Measurements from ENCODE around the gene ZBTB46. TPM values are rescaled to one million over a fixed set of nuclear protein-coding genes. Genes with fewer than 3 reads are reported as not detected.

ZBTB46 gene
- polyA plus RNA-seq, 1 experiment, result 2.0 TPM

DNA sequence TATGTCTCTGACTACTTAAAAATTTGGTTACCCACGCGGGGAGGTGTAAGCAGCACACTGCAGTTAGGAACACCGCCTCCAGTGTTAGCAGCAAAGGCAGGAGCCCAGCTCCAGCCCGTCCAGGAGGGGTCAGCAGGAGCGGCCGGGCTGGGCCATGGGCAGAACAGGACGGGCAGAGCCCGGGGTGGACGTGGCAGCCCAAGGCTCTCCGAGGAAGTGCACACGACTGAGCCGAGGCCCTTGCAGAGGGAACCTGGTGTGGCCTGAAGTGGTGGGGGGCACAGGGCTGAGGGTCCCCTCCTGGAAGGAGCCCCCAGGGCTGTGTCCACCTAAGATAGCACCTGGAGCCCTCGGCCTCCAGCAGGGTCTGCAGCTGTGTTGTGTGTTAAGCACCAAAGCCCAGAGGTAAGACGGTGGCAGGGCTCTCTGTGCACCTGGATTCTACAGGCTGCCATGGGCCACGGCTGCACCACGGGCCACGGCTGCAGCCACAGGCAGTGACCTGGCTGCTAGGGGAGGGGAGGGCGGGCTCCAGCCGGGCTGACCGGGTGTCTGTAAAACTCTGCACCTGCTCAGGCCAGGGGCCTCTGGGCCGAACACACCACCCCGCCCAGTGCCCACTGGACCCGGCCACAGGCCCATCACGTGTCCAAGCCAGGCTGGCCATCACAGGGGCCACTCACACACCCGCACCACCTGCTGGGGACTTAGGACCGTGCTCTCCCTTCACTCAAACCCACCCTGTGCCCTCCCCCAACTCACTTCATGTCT is 84.9 kb downstream of the ZBTB46 start:
- Histone ChIP-seq H3K27me3 (ENCODE audit: control insufficient read depth, insufficient read depth, low read length) (no peaks in the 10 kb centered on the region), H3K4me3 (ENCODE audit: low read depth, low read length) (no peak overlapping the region), H3K9me3 (ENCODE audit: control insufficient read depth, insufficient read depth, low read length) (no peaks in the 10 kb centered on the region; the same call in 1 of the 2 replicates), H3K27ac (ENCODE audit: low read depth, low read length) (no peak overlapping the region)
- ChIA-PET CTCF (no interaction called here), POLR2A (no interaction called here)
- TF ChIP-seq, protein P1, sequence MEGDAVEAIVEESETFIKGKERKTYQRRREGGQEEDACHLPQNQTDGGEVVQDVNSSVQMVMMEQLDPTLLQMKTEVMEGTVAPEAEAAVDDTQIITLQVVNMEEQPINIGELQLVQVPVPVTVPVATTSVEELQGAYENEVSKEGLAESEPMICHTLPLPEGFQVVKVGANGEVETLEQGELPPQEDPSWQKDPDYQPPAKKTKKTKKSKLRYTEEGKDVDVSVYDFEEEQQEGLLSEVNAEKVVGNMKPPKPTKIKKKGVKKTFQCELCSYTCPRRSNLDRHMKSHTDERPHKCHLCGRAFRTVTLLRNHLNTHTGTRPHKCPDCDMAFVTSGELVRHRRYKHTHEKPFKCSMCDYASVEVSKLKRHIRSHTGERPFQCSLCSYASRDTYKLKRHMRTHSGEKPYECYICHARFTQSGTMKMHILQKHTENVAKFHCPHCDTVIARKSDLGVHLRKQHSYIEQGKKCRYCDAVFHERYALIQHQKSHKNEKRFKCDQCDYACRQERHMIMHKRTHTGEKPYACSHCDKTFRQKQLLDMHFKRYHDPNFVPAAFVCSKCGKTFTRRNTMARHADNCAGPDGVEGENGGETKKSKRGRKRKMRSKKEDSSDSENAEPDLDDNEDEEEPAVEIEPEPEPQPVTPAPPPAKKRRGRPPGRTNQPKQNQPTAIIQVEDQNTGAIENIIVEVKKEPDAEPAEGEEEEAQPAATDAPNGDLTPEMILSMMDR (IDR thresholded peaks at IDR 0.05; ENCODE audit: low read depth, low read length), result no peak
- DNase-seq (ENCODE audit: low read depth, low spot score), result no peak

DNA sequence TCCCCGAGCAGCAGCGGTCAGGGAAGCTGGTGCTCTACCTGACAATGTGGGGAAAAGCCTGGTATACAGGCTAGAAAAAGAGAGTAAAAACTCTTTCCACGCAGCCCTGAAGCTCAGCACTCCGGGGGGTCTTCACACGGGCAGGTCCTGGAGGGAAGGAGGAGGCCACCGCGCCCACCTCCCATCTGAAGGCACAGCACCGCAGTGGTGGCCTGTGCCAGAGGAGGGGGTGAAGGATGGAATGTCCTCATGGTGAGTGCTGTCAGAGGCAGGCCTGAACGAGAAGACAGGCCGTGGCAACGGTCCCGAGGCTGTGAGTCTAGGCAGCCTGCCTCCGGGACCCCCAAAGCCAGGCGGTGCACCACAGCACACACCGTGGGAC is 85.6 kb downstream of the ZBTB46 start:
- no peaks in the 10 kb centered on the region; the same call in 1 of the 2 replicates for H3K9me3 ChIP-seq (ENCODE audit: control insufficient read depth, insufficient read depth, low read length)
- no peak overlapping the region for H3K27ac ChIP-seq (ENCODE audit: low read depth, low read length)
- CTCF ChIA-PET, result no interaction called here
- DNase-seq (ENCODE audit: low read depth, low spot score), result no peak
- H3K27me3 ChIP-seq (ENCODE audit: control insufficient read depth, insufficient read depth, low read length), result no peaks in the 10 kb centered on the region
- POLR2A ChIA-PET, result no interaction called here
- TF ChIP-seq, protein P1 (IDR thresholded peaks at IDR 0.05; ENCODE audit: low read depth, low read length), result no peak
- no peak overlapping the region for H3K4me3 ChIP-seq (ENCODE audit: low read depth, low read length)

DNA sequence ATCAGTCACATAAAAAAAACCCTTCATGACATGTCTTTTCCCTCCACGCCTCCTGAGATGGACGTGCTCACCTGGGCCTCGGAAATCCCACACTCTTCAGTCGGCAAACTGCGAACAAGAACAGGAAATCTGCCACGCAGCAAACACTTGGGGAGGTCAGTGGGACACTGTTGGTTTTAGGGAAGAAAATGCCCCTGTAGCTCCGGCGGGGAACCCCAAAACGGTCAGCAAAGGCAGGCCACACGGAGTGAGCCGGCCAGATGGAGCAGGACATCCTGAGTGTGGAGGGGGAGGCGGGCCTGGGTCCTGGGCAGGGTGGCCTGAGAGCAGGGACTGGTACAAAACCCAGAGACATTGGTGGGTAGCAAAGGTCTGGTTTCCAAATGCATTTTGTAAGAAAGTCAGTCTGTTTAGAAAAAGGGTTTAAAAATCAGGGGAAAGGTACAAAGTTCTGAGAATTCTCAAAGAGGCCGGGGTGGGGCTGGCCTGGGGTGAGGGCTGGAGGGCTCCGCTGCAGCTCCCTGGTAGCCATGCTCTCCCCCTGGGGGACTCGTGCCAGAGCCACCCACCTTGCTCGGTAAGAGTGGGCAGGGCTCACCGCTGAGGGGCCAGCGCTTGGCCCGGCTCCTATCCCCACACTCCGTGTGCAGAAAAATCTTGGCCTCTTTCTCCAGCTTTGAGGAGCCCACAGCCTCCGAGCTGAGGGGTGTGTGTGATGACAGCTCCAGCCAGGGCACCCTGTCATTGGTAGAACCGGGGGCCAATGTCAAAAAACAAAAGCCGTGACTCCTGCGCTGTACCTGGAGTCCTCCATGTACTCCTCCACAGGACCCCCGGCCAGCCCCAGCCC is 86.3 kb downstream of the ZBTB46 start:
- no peak overlapping the region for H3K4me3 ChIP-seq (ENCODE audit: low read depth, low read length)
- POLR2A ChIA-PET, result no interaction called here
- H3K9me3 ChIP-seq (ENCODE audit: control insufficient read depth, insufficient read depth, low read length), result no peaks in the 10 kb centered on the region; the same call in 1 of the 2 replicates
- TF ChIP-seq, protein P1 (IDR thresholded peaks at IDR 0.05; ENCODE audit: low read depth, low read length), result no peak
- no peaks in the 10 kb centered on the region for H3K27me3 ChIP-seq (ENCODE audit: control insufficient read depth, insufficient read depth, low read length)
- DNase-seq (ENCODE audit: low read depth, low spot score), result no peak
- H3K27ac ChIP-seq (ENCODE audit: low read depth, low read length), result no peak overlapping the region
- CTCF ChIA-PET, result no interaction called here

DNA sequence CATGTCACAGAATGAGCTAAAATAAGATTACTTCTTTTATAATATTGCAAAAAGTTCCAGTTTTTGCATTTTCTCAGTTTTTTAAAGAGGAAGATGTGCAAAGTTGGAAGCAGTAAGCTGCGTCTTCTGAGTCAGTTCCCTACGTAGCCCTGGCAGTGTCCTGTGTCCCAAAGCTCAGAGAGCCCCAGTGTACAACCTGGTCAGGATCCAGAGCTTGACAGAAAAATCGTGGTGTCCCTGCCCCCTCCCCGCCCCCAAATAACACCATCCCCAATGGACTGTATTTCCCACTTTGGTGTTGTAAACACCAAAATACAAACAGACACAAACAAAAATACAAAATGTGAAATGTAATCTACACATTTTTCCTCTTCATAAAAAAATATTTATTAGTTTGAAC is 86.9 kb downstream of the ZBTB46 start:
- H3K9me3 ChIP-seq (ENCODE audit: control insufficient read depth, insufficient read depth, low read length), result no peaks in the 10 kb centered on the region; the same call in 1 of the 2 replicates
- no peak for DNase-seq (ENCODE audit: low read depth, low spot score)
- ChIA-PET POLR2A (no interaction called here), CTCF (no interaction called here)
- H3K4me3 ChIP-seq (ENCODE audit: low read depth, low read length), result no peak overlapping the region
- no peaks in the 10 kb centered on the region for H3K27me3 ChIP-seq (ENCODE audit: control insufficient read depth, insufficient read depth, low read length)
- TF ChIP-seq, protein P1 (IDR thresholded peaks at IDR 0.05; ENCODE audit: low read depth, low read length), result no peak
- no peak overlapping the region for H3K27ac ChIP-seq (ENCODE audit: low read depth, low read length)
